Fibroblast of skin of back (primary cell): ENCODE results near the gene ABCC11.
"Not testable (repeated sequence)": the region's sequence is repeated elsewhere in the genome, so short reads cannot be mapped to it uniquely, and the experiment has no call there.

Experiments used
- DNase-seq: peaks from one replicate; pipeline ENCODE4 v3.0.0-alpha.2; 2013

ABCC11 gene

GRCh38 chr16:48246066-48246465, 1.3 kb downstream of the ABCC11 start:
- DNase-seq = no peak

GRCh38 chr16:48244863-48245195, 2.5 kb downstream of the ABCC11 start:
- no peak for DNase-seq

- peak; percentile 89 for DNase-seq
Observed at GRCh38 chr16:48244080-48244862, 3.1 kb downstream of the ABCC11 start, which contains the start of gene LONP2. LONP2 (plus strand) TSS chr16:48244300; CDS start chr16:48244389, 89 bp downstream.

- DNase-seq = not testable (repeated sequence)
Observed at GRCh38 chr16:48240147-48240546, 7.2 kb downstream of the ABCC11 start.

- DNase-seq = no peak
Observed at GRCh38 chr16:48236286-48236685, 11.1 kb downstream of the ABCC11 start.

- DNase-seq = no peak
Observed at GRCh38 chr16:48235556-48236136, 11.7 kb downstream of the ABCC11 start.

GRCh38 chr16:48235058-48235555, 12.2 kb downstream of the ABCC11 start:
- no peak for DNase-seq

- DNase-seq = no peak
Observed at GRCh38 chr16:48234630-48235029, 12.7 kb downstream of the ABCC11 start.

- peak; percentile 22 for DNase-seq
Observed at GRCh38 chr16:48232493-48233040, 14.8 kb downstream of the ABCC11 start.

- peak; percentile 32 for DNase-seq
Observed at GRCh38 chr16:48231727-48232492, 15.4 kb downstream of the ABCC11 start.

GRCh38 chr16:48225456-48225855, 21.9 kb downstream of the ABCC11 start:
- DNase-seq = peak; percentile 20

GRCh38 chr16:48223490-48223889, 23.8 kb downstream of the ABCC11 start:
- no peak for DNase-seq

- DNase-seq = no peak
Observed at GRCh38 chr16:48220891-48221290, 26.4 kb downstream of the ABCC11 start.

GRCh38 chr16:48218473-48218872, 28.9 kb downstream of the ABCC11 start:
- no peak for DNase-seq

- DNase-seq = no peak
Observed at GRCh38 chr16:48217708-48218107, 29.6 kb downstream of the ABCC11 start.

- DNase-seq = no peak
Observed at GRCh38 chr16:48215738-48216137, 31.6 kb downstream of the ABCC11 start.

- no peak for DNase-seq
Observed at GRCh38 chr16:48212033-48212432, 35.3 kb downstream of the ABCC11 start.

GRCh38 chr16:48210747-48211146, 36.6 kb downstream of the ABCC11 start:
- DNase-seq = no peak

- no peak for DNase-seq
Observed at GRCh38 chr16:48206594-48207242, 40.6 kb downstream of the ABCC11 start.

- no peak for DNase-seq
Observed at GRCh38 chr16:48204825-48205151, 42.6 kb downstream of the ABCC11 start.

GRCh38 chr16:48203974-48204824, 43.1 kb downstream of the ABCC11 start:
- DNase-seq = no peak
